IPS-18c (cell line): ENCODE data around the gene FOLR1.

Experiments used
- H3K4me3 ChIP-seq: 2 replicates; pipeline ENCODE4 v1.7.0; 2013; ENCODE audit warnings: low read depth, mild to moderate bottlenecking, low read length, moderate library complexity; ENCODE audit not compliant: insufficient read depth
- H3K9me3 ChIP-seq: one replicate; pipeline ENCODE4 v1.6.1; 2013; ENCODE audit warnings: mild to moderate bottlenecking, low read length, moderate library complexity; ENCODE audit not compliant: control insufficient read depth, insufficient read depth

FOLR1 gene

GRCh38 chr11:72229925-72230763 is 38.2 kb downstream of the FOLR1 start:
- Histone ChIP-seq H3K4me3 (no peak overlapping the region), H3K9me3 (no peaks in the 10 kb centered on the region)

GRCh38 chr11:72230764-72231365 is 38.9 kb downstream of the FOLR1 start:
- no peak overlapping the region for H3K4me3 ChIP-seq

GRCh38 chr11:72231396-72232259 is 39.7 kb downstream of the FOLR1 start:
- no peak overlapping the region for H3K4me3 ChIP-seq
- no peaks in the 10 kb centered on the region for H3K9me3 ChIP-seq

More at GRCh38 chr11:72230764-72231365, 38.9 kb downstream of the FOLR1 start:
- H3K9me3 ChIP-seq = no peaks in the 10 kb centered on the region

- H3K9me3 ChIP-seq = no peaks in the 10 kb centered on the region
- H3K4me3 ChIP-seq = no peak overlapping the region
Measured at GRCh38 chr11:72232260-72233055, 40.5 kb downstream of the FOLR1 start.

- no peaks in the 10 kb centered on the region for H3K9me3 ChIP-seq
- no peak overlapping the region for H3K4me3 ChIP-seq
Measured at GRCh38 chr11:72233056-72233772, 41.3 kb downstream of the FOLR1 start.

GRCh38 chr11:72233773-72234513 is 42.0 kb downstream of the FOLR1 start:
- no peaks in the 10 kb centered on the region for H3K9me3 ChIP-seq
- H3K4me3 ChIP-seq = no peak overlapping the region

- Histone ChIP-seq H3K9me3 (no peaks in the 10 kb centered on the region), H3K4me3 (no peak overlapping the region)
Measured at GRCh38 chr11:72234514-72234830, 42.5 kb downstream of the FOLR1 start.

GRCh38 chr11:72234920-72235319 is 43.0 kb downstream of the FOLR1 start:
- no peak overlapping the region for H3K4me3 ChIP-seq
- no peaks in the 10 kb centered on the region for H3K9me3 ChIP-seq

- H3K4me3 ChIP-seq = no peak overlapping the region
- no peaks in the 10 kb centered on the region for H3K9me3 ChIP-seq
Measured at GRCh38 chr11:72235351-72236057, 43.6 kb downstream of the FOLR1 start.

- Histone ChIP-seq H3K9me3 (no peaks in the 10 kb centered on the region), H3K4me3 (no peak overlapping the region)
Measured at GRCh38 chr11:72236083-72236697, 44.2 kb downstream of the FOLR1 start.

- Histone ChIP-seq H3K9me3 (no peaks in the 10 kb centered on the region), H3K4me3 (no peak overlapping the region)
Measured at GRCh38 chr11:72236774-72237111, 44.8 kb downstream of the FOLR1 start.

GRCh38 chr11:72237112-72237931 is 45.4 kb downstream of the FOLR1 start:
- H3K9me3 ChIP-seq = no peaks in the 10 kb centered on the region
- H3K4me3 ChIP-seq = no peak overlapping the region

GRCh38 chr11:72238040-72238450 is 46.1 kb downstream of the FOLR1 start:
- no peak overlapping the region for H3K4me3 ChIP-seq
- H3K9me3 ChIP-seq = no peaks in the 10 kb centered on the region

- H3K4me3 ChIP-seq = peak overlapping the region; percentile 44; the same call in 1 of the 2 replicates
- no peaks in the 10 kb centered on the region for H3K9me3 ChIP-seq
Measured at GRCh38 chr11:72238492-72239312, 46.8 kb downstream of the FOLR1 start.
